ENCODE results near the gene ARHGEF10L.

Gene ARHGEF10L

DNA sequence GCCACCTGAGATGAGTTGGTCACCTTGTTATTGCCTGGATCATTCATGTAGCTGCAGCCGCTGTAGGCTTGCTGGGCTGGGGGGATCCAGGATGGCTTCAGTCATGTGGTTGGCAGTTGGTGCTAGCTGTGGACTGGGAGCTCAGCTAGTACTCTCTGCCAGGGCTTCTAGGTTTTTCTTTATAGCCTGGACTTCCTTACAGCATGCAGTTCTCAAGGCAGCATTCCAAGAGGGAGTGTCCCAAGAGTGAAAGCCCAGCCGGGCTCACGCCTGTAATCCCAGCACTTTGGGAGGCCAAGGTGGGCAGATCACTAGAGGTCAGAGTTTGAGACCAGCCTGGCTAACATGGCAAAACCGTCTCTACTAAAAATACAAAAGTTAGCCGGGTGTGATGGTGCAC is 192.0 kb downstream of the ARHGEF10L start:
- TF ChIP-seq, protein P1, sequence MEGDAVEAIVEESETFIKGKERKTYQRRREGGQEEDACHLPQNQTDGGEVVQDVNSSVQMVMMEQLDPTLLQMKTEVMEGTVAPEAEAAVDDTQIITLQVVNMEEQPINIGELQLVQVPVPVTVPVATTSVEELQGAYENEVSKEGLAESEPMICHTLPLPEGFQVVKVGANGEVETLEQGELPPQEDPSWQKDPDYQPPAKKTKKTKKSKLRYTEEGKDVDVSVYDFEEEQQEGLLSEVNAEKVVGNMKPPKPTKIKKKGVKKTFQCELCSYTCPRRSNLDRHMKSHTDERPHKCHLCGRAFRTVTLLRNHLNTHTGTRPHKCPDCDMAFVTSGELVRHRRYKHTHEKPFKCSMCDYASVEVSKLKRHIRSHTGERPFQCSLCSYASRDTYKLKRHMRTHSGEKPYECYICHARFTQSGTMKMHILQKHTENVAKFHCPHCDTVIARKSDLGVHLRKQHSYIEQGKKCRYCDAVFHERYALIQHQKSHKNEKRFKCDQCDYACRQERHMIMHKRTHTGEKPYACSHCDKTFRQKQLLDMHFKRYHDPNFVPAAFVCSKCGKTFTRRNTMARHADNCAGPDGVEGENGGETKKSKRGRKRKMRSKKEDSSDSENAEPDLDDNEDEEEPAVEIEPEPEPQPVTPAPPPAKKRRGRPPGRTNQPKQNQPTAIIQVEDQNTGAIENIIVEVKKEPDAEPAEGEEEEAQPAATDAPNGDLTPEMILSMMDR (IDR thresholded peaks at IDR 0.05): no peak
- Histone ChIP-seq H3K27ac (no peak overlapping the region), H3K9me3 (no peaks in the 10 kb centered on the region), H3K27me3 (peaks cover 0 to 44% of the 10 kb centered on the region in 2 donors), H3K4me1 (no peaks in the 10 kb centered on the region), H3K36me3 (no peaks in the 10 kb centered on the region), H3K4me3 (no peak overlapping the region)
- intact Hi-C loops (cut with DNase I; ENCODE audit: low total_unique reads): no loop called here
- no peak for DNase-seq

DNA sequence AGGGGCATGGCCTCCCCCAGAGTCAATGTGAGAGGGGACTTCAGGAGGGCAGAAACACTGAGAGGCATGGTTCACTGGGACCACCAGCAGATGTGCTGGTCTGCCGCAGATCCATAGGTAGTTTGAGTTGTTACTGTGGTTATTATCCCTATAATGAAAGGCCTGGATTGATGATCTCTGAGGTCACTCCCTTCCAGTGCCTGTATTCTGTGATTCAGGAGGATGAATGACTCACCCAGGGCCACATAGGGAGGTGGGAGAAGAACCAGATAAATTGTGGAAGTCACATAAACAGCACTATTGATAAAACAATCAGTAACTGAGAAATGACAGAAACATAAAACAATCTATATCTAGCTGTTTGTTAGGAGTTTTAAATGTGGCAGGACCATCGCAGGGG is 193.0 kb downstream of the ARHGEF10L start:
- TF ChIP-seq, protein P1 (IDR thresholded peaks at IDR 0.05): no peak
- Histone ChIP-seq H3K4me1 (no peaks in the 10 kb centered on the region), H3K4me3 (no peak overlapping the region), H3K27me3 (peaks cover 0 to 46% of the 10 kb centered on the region in 2 donors), H3K27ac (no peak overlapping the region), H3K9me3 (no peaks in the 10 kb centered on the region), H3K36me3 (no peaks in the 10 kb centered on the region)
- DNase-seq: no peak
- intact Hi-C loops (cut with DNase I; ENCODE audit: low total_unique reads): no loop called here

DNA sequence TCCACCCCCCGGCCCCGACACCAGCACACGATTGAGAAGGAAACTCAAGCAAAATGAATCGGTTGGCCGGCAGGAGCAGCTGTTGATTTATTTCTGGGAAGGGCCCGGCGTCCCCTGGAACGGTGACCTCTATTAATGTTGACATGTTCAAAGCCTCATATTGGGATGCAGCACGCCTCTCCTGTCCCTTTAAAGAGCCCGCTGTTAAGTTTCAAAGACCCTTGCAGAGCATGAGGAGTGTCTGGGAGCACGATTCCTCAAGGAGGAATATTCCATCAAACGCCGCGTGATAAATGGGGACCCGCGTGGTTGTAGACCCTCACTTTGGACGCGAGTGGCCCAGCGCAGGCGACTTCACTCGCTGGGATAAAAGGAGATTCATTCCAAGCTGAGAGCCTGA is 194.2 kb downstream of the ARHGEF10L start:
- no peak for DNase-seq
- intact Hi-C loops (cut with DNase I; ENCODE audit: low total_unique reads): no loop called here
- TF ChIP-seq, protein P1 (IDR thresholded peaks at IDR 0.05): no peak
- Histone ChIP-seq H3K36me3 (no peaks in the 10 kb centered on the region), H3K4me3 (no peak overlapping the region), H3K4me1 (no peaks in the 10 kb centered on the region), H3K9me3 (no peaks in the 10 kb centered on the region), H3K27me3 (peaks cover 0 to 40% of the 10 kb centered on the region in 2 donors), H3K27ac (no peak overlapping the region)

DNA sequence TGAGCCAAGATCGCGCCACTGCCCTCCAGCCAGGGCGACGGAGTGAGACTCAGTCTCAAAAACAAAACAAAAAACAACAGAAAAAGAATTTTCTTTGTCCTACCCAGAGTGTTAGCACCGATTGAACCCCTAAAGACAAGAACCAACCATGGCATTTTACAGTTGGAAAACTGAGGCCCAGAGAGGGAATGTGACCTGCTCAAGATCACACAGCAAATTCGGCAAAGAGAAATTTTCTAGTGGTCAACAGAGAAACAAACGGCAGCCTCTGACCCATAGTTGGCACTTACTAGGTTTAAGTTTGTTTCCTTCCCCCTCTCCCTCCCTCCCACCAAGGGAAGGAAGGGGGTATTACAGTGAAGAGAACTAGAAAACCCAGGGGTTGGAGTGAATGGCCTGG is 195.1 kb downstream of the ARHGEF10L start:
- Histone ChIP-seq H3K27me3 (peaks cover 0 to 40% of the 10 kb centered on the region in 2 donors), H3K36me3 (no peaks in the 10 kb centered on the region), H3K9me3 (no peaks in the 10 kb centered on the region), H3K4me1 (no peaks in the 10 kb centered on the region), H3K27ac (no peak overlapping the region), H3K4me3 (no peak overlapping the region)
- DNase-seq: no peak
- intact Hi-C loops (cut with DNase I; ENCODE audit: low total_unique reads): no loop called here
- TF ChIP-seq, protein P1 (IDR thresholded peaks at IDR 0.05): no peak

DNA sequence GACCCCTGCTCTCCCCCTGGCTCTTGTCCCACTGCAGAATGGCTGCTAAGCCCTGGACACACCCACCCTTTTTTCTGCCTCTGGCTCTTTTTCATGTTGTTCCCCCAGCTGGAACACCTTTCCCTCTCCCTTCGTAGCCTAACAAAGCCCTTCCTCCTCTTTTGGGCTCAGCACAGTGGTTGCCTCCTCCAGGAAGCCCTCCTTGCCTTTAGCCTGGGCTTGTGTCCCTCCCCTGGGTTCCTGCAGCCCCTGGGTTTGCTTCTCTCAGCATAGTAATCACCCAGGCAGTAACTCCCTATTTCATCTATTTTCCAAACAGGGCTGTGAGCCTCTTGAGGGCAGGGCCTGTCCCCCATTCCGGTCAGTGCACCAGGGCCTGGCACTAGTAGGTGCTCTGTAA is 195.8 kb downstream of the ARHGEF10L start:
- Histone ChIP-seq H3K4me1 (no peaks in the 10 kb centered on the region), H3K4me3 (no peak overlapping the region), H3K27me3 (peaks cover 0 to 41% of the 10 kb centered on the region in 2 donors), H3K27ac (no peak overlapping the region), H3K9me3 (no peaks in the 10 kb centered on the region), H3K36me3 (no peaks in the 10 kb centered on the region)
- TF ChIP-seq, protein P1 (IDR thresholded peaks at IDR 0.05): no peak
- intact Hi-C loops (cut with DNase I; ENCODE audit: low total_unique reads): no loop called here
- no peak for DNase-seq

DNA sequence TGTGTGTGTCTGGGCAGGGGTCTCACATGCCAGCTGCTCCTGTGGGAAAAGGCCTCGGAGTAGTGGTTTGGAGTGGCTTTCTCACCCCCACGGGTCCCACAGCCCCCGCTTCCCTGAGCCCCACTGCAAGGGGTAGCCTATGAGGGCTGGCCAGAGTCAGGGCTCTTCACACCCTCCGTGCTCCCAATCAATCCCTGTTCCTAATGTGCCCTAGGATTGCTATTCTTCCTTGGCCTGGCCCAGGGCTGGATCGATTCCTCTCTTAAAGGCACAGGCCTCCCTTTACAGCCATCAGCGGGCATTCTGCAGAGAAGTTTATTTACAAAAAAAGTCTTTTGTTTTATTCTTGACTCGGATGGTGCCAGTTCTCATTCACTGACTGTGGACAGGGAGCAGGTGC is 196.3 kb downstream of the ARHGEF10L start:
- intact Hi-C loops (cut with DNase I; ENCODE audit: low total_unique reads): no loop called here
- H3K27ac ChIP-seq: no peak overlapping the region
- H3K4me3 ChIP-seq: no peak overlapping the region
- no peak for DNase-seq
- H3K27me3 ChIP-seq: peaks cover 0 to 43% of the 10 kb centered on the region in 2 donors
- TF ChIP-seq, protein P1 (IDR thresholded peaks at IDR 0.05): no peak
- no peaks in the 10 kb centered on the region for H3K4me1 ChIP-seq
- no peaks in the 10 kb centered on the region for H3K9me3 ChIP-seq
- H3K36me3 ChIP-seq: no peaks in the 10 kb centered on the region
